ENCODE results near the gene DCAF16. TPM values are rescaled to one million over a fixed set of nuclear protein-coding genes. Genes with fewer than 3 reads are reported as not detected.

DCAF16 gene
- total RNA-seq, 2 donors from 2014 or later, result 71.6 to 74.1 TPM

GRCh38 chr4:17809667-17810066, 890 bp downstream of the DCAF16 start:
- H3K4me3 Mint-ChIP-seq, result peak overlapping the region; percentile 100
- no peak for DNase-seq
- peaks cover 3% of the 10 kb centered on the region for H3K36me3 Mint-ChIP-seq (ENCODE audit: low read depth)
- no peak for ATAC-seq
- no peaks in the 10 kb centered on the region for H3K27me3 Mint-ChIP-seq
- peaks cover 50% of the 10 kb centered on the region for H3K4me1 Mint-ChIP-seq
- H3K9me3 ChIP-seq (ENCODE audit: control insufficient read depth, low read length, poor library complexity, severe bottlenecking), result no peaks in the 10 kb centered on the region
- H3K27ac Mint-ChIP-seq, result peak overlapping the region; percentile 100

- H3K27me3 Mint-ChIP-seq, result no peaks in the 10 kb centered on the region
- H3K9me3 ChIP-seq (ENCODE audit: control insufficient read depth, low read length, poor library complexity, severe bottlenecking), result no peaks in the 10 kb centered on the region
- DNase-seq (no peak), ATAC-seq (no peak)
- peaks cover 51% of the 10 kb centered on the region for H3K4me1 Mint-ChIP-seq
- H3K36me3 Mint-ChIP-seq (ENCODE audit: low read depth), result peaks cover 5% of the 10 kb centered on the region
- peak overlapping the region; percentile 67 for H3K4me3 Mint-ChIP-seq
- H3K27ac Mint-ChIP-seq, result peak overlapping the region; percentile 100
Measured at GRCh38 chr4:17807446-17807845, 3.1 kb downstream of the DCAF16 start.

GRCh38 chr4:17805580-17806155, 4.9 kb downstream of the DCAF16 start:
- ATAC-seq (no peak), DNase-seq (no peak)
- H3K4me3 Mint-ChIP-seq, result no peak overlapping the region
- peak overlapping the region; percentile 70 for H3K27ac Mint-ChIP-seq
- no peaks in the 10 kb centered on the region for H3K9me3 ChIP-seq (ENCODE audit: control insufficient read depth, low read length, poor library complexity, severe bottlenecking)
- H3K36me3 Mint-ChIP-seq (ENCODE audit: low read depth), result peaks cover 5% of the 10 kb centered on the region
- no peaks in the 10 kb centered on the region for H3K27me3 Mint-ChIP-seq
- peaks cover 41% of the 10 kb centered on the region for H3K4me1 Mint-ChIP-seq

- Mint-ChIP-seq H3K27me3 (no peaks in the 10 kb centered on the region), H3K4me3 (no peak overlapping the region), H3K4me1 (peaks cover 7% of the 10 kb centered on the region), H3K36me3 (ENCODE audit: low read depth) (peaks cover 2% of the 10 kb centered on the region), H3K27ac (peak overlapping the region; percentile 3)
- no peaks in the 10 kb centered on the region for H3K9me3 ChIP-seq (ENCODE audit: control insufficient read depth, low read length, poor library complexity, severe bottlenecking)
- DNase-seq, result no peak
- ATAC-seq, result no peak
Measured at GRCh38 chr4:17797808-17798207, 12.7 kb downstream of the DCAF16 start.

- no peak overlapping the region for H3K4me3 Mint-ChIP-seq
- no peaks in the 10 kb centered on the region for H3K27me3 Mint-ChIP-seq
Measured at GRCh38 chr4:17794730-17795129, 15.8 kb downstream of the DCAF16 start.

GRCh38 chr4:17788956-17789355, 21.6 kb downstream of the DCAF16 start:
- DNase-seq (no peak), ATAC-seq (no peak)
- Mint-ChIP-seq H3K27me3 (no peaks in the 10 kb centered on the region), H3K27ac (no peak overlapping the region), H3K36me3 (ENCODE audit: low read depth) (peaks cover 3% of the 10 kb centered on the region), H3K4me3 (no peak overlapping the region), H3K4me1 (peaks cover 4% of the 10 kb centered on the region)
- H3K9me3 ChIP-seq (ENCODE audit: control insufficient read depth, low read length, poor library complexity, severe bottlenecking), result no peaks in the 10 kb centered on the region

More at GRCh38 chr4:17794730-17795129, 15.8 kb downstream of the DCAF16 start:
- Mint-ChIP-seq H3K4me1 (peaks cover 5% of the 10 kb centered on the region), H3K36me3 (ENCODE audit: low read depth) (peaks cover 2% of the 10 kb centered on the region), H3K27ac (no peak overlapping the region)
- no peaks in the 10 kb centered on the region for H3K9me3 ChIP-seq (ENCODE audit: control insufficient read depth, low read length, poor library complexity, severe bottlenecking)
- ATAC-seq, result no peak
- no peak for DNase-seq

GRCh38 chr4:17787315-17787714, 23.2 kb downstream of the DCAF16 start:
- no peak overlapping the region for H3K4me3 Mint-ChIP-seq
- peaks cover 1% of the 10 kb centered on the region for H3K27me3 Mint-ChIP-seq
- no peaks in the 10 kb centered on the region for H3K9me3 ChIP-seq (ENCODE audit: control insufficient read depth, low read length, poor library complexity, severe bottlenecking)
- peaks cover 3% of the 10 kb centered on the region for H3K36me3 Mint-ChIP-seq (ENCODE audit: low read depth)
- ATAC-seq (no peak), DNase-seq (no peak)
- H3K4me1 Mint-ChIP-seq, result peaks cover 4% of the 10 kb centered on the region
- no peak overlapping the region for H3K27ac Mint-ChIP-seq

- H3K4me1 Mint-ChIP-seq, result peaks cover 10% of the 10 kb centered on the region
- H3K27me3 Mint-ChIP-seq, result peaks cover 8% of the 10 kb centered on the region
- no peaks in the 10 kb centered on the region for H3K9me3 ChIP-seq (ENCODE audit: control insufficient read depth, low read length, poor library complexity, severe bottlenecking)
- DNase-seq, result no peak
- H3K4me3 Mint-ChIP-seq, result no peak overlapping the region
- H3K27ac Mint-ChIP-seq, result no peak overlapping the region
- no peak for ATAC-seq
- peaks cover 8% of the 10 kb centered on the region for H3K36me3 Mint-ChIP-seq (ENCODE audit: low read depth)
Measured at GRCh38 chr4:17786567-17786966, 24.0 kb downstream of the DCAF16 start.

GRCh38 chr4:17785858-17786257, 24.7 kb downstream of the DCAF16 start:
- no peaks in the 10 kb centered on the region for H3K9me3 ChIP-seq (ENCODE audit: control insufficient read depth, low read length, poor library complexity, severe bottlenecking)
- peaks cover 8% of the 10 kb centered on the region for H3K36me3 Mint-ChIP-seq (ENCODE audit: low read depth)
- no peak overlapping the region for H3K4me3 Mint-ChIP-seq
- ATAC-seq (no peak), DNase-seq (no peak)
- peaks cover 13% of the 10 kb centered on the region for H3K4me1 Mint-ChIP-seq
- H3K27me3 Mint-ChIP-seq, result peaks cover 8% of the 10 kb centered on the region
- H3K27ac Mint-ChIP-seq, result no peak overlapping the region

GRCh38 chr4:17781300-17782287, 29.0 kb downstream of the DCAF16 start, which contains the start of gene FAM184B:
FAM184B (minus strand) TSS chr4:17781621; CDS start chr4:17781299, 322 bp downstream.
- Mint-ChIP-seq H3K27ac (no peak within 1 kb of the TSS), H3K4me1 (peaks cover 9% of the 10 kb centered on the region), H3K36me3 (ENCODE audit: low read depth) (peaks cover 5% of the 10 kb centered on the region), H3K27me3 (peaks cover 31% of the 10 kb centered on the region), H3K4me3 (peak within 1 kb of the TSS; percentile 47)
- ATAC-seq, result no peak
- no peaks in the 10 kb centered on the region for H3K9me3 ChIP-seq (ENCODE audit: control insufficient read depth, low read length, poor library complexity, severe bottlenecking)
- DNase-seq, result no peak

- no peak overlapping the region for H3K4me3 Mint-ChIP-seq
- H3K4me1 Mint-ChIP-seq, result peaks cover 9% of the 10 kb centered on the region
- no peak for DNase-seq
- no peak for ATAC-seq
- no peak overlapping the region for H3K27ac Mint-ChIP-seq
- no peaks in the 10 kb centered on the region for H3K9me3 ChIP-seq (ENCODE audit: control insufficient read depth, low read length, poor library complexity, severe bottlenecking)
- peaks cover 31% of the 10 kb centered on the region for H3K27me3 Mint-ChIP-seq
- peaks cover 5% of the 10 kb centered on the region for H3K36me3 Mint-ChIP-seq (ENCODE audit: low read depth)
Measured at GRCh38 chr4:17780501-17781299, 29.9 kb downstream of the DCAF16 start.

GRCh38 chr4:17778431-17778830, 32.1 kb downstream of the DCAF16 start:
- Mint-ChIP-seq H3K4me1 (peaks cover 9% of the 10 kb centered on the region), H3K4me3 (no peak overlapping the region), H3K36me3 (ENCODE audit: low read depth) (peaks cover 5% of the 10 kb centered on the region), H3K27ac (no peak overlapping the region), H3K27me3 (peaks cover 31% of the 10 kb centered on the region)
- no peaks in the 10 kb centered on the region for H3K9me3 ChIP-seq (ENCODE audit: control insufficient read depth, low read length, poor library complexity, severe bottlenecking)
- DNase-seq (no peak), ATAC-seq (no peak)
